Coronary artery (tissue), 2 donors: ENCODE results near the gene NUP214.

Experiments
- DNase-seq: peaks from one replicate; pipeline ENCODE4 v3.0.0-alpha.2; 2017; ENCODE audit warnings: low spot score
- H3K27ac ChIP-seq, 2 donors: fragments of 200-600 bp; sonication (generic); one replicate each; pipeline ENCODE4 v1.5.1; 2016 to 2019
- H3K4me3 ChIP-seq: fragments of 200-600 bp; sonication (generic); 2 replicates; pipeline ENCODE4 v1.5.1; 2016; ENCODE audit warnings: mild to moderate bottlenecking, moderate library complexity
- CTCF ChIP-seq: fragments of 200-600 bp; sonication (generic); IDR thresholded peaks from one replicate; pipeline ENCODE4 v1.5.1; 2019; ENCODE audit warnings: antibody characterized with exemption

Gene NUP214

GRCh38 chr9:131129183-131129582 lies 3.8 kb downstream of the NUP214 start:
- no peak for TF ChIP-seq CTCF

GRCh38 chr9:131138676-131139075 lies 13.3 kb downstream of the NUP214 start:
- Histone ChIP-seq H3K4me3 (no peak overlapping the region), H3K27ac (no peak overlapping the region)
- DNase-seq: no peak
- no peak for TF ChIP-seq CTCF

More at GRCh38 chr9:131129183-131129582, 3.8 kb downstream of the NUP214 start:
- H3K4me3 ChIP-seq: no peak overlapping the region
- no peak for DNase-seq
- no peak overlapping the region for H3K27ac ChIP-seq

- DNase-seq: no peak
- TF ChIP-seq CTCF: no peak
- no peak overlapping the region for H3K4me3 ChIP-seq
- no peak overlapping the region for H3K27ac ChIP-seq
Observed at GRCh38 chr9:131140112-131140511, 14.7 kb downstream of the NUP214 start.

GRCh38 chr9:131140550-131140949 lies 15.2 kb downstream of the NUP214 start:
- no peak for TF ChIP-seq CTCF
- H3K4me3 ChIP-seq: no peak overlapping the region

GRCh38 chr9:131142160-131142559 lies 16.8 kb downstream of the NUP214 start:
- H3K27ac ChIP-seq: no peak overlapping the region
- H3K4me3 ChIP-seq: no peak overlapping the region
- no peak for DNase-seq
- no peak for TF ChIP-seq CTCF

More at GRCh38 chr9:131140550-131140949, 15.2 kb downstream of the NUP214 start:
- H3K27ac ChIP-seq: no peak overlapping the region
- DNase-seq: no peak

- Histone ChIP-seq H3K27ac (no peak overlapping the region), H3K4me3 (no peak overlapping the region)
- no peak for DNase-seq
- TF ChIP-seq CTCF: no peak
Observed at GRCh38 chr9:131144201-131144600, 18.8 kb downstream of the NUP214 start.

- DNase-seq: no peak
- no peak overlapping the region for H3K4me3 ChIP-seq
- no peak for TF ChIP-seq CTCF
- no peak overlapping the region for H3K27ac ChIP-seq
Observed at GRCh38 chr9:131145245-131145644, 19.9 kb downstream of the NUP214 start.
